ENCODE data around the gene ARFGEF3. TPM values are rescaled to one million over a fixed set of nuclear protein-coding genes. Genes with fewer than 3 reads are reported as not detected.

ARFGEF3 gene
- total RNA-seq, 3 donors from 2014 or later: 0.16 to 0.53 (median 0.29) TPM

DNA sequence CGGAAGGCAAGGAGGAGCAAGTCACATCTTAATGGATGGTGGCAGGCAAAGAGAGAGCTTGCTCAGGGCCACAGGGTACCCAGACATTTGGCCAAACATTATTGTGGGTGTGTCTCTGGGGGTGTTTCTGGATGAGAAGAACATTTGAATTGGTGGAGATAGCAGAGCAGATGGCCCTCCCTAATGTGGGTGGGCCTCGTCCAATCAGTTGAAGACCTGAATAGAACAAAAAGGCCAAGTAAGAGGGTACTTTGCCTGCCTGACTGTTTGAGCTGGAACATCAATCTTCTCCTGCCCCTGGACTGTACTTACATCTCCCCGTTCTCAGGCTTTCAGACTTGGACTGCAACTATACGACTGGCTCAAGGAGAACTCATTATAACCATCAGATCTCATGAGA, 160.2 kb downstream of the ARFGEF3 start:
- DNase-seq: no peak
- H3K4me3 Mint-ChIP-seq: no peak overlapping the region
- H3K9me3 Mint-ChIP-seq: peaks cover 10% of the 10 kb centered on the region
- no peaks in the 10 kb centered on the region for H3K36me3 Mint-ChIP-seq (ENCODE audit: insufficient read depth)
- no peak for ATAC-seq
- H3K4me1 Mint-ChIP-seq (ENCODE audit: low read depth): no peaks in the 10 kb centered on the region
- H3K27me3 Mint-ChIP-seq (ENCODE audit: low read depth): peaks cover 17% of the 10 kb centered on the region

GRCh38 chr6:138323821-138324220, 162.1 kb downstream of the ARFGEF3 start:
- peaks cover 17% of the 10 kb centered on the region for H3K27me3 Mint-ChIP-seq (ENCODE audit: low read depth)
- H3K4me3 Mint-ChIP-seq: no peak overlapping the region
- no peaks in the 10 kb centered on the region for H3K36me3 Mint-ChIP-seq (ENCODE audit: insufficient read depth)
- peaks cover 10% of the 10 kb centered on the region for H3K9me3 Mint-ChIP-seq
- H3K4me1 Mint-ChIP-seq (ENCODE audit: low read depth): no peaks in the 10 kb centered on the region
- ATAC-seq (no peak), DNase-seq (no peak)

DNA sequence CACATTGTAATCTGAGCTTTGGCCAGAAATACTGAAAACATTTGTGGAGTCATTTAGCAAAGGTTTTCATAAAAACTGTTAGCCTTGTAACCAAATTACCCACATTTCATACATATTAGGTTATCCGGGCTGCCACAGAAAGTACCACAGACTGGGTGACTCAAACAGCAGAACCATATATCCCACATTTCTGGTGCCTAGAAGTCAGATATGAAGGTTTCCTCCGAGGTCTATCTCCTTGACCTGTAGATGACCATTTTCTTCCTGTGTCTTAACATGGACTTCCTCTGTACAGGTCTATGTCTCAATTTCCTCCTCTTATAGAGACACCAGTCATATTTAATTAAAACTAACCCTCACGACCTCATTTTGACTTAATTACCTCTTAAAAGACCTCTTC, 166.5 kb downstream of the ARFGEF3 start:
- Mint-ChIP-seq H3K36me3 (ENCODE audit: insufficient read depth) (no peaks in the 10 kb centered on the region), H3K4me1 (ENCODE audit: low read depth) (no peaks in the 10 kb centered on the region), H3K4me3 (no peak overlapping the region), H3K9me3 (no peaks in the 10 kb centered on the region), H3K27me3 (ENCODE audit: low read depth) (peaks cover 6% of the 10 kb centered on the region)
- no peak for ATAC-seq
- no peak for DNase-seq

GRCh38 chr6:138330763-138331162, 169.0 kb downstream of the ARFGEF3 start:
- Mint-ChIP-seq H3K4me1 (ENCODE audit: low read depth) (no peaks in the 10 kb centered on the region), H3K27me3 (ENCODE audit: low read depth) (peaks cover 3% of the 10 kb centered on the region), H3K4me3 (no peak overlapping the region), H3K9me3 (no peaks in the 10 kb centered on the region), H3K36me3 (ENCODE audit: insufficient read depth) (no peaks in the 10 kb centered on the region)
- DNase-seq: no peak
- no peak for ATAC-seq

- Mint-ChIP-seq H3K27me3 (ENCODE audit: low read depth) (peaks cover 9% of the 10 kb centered on the region), H3K9me3 (no peaks in the 10 kb centered on the region), H3K36me3 (ENCODE audit: insufficient read depth) (no peaks in the 10 kb centered on the region), H3K4me3 (no peak overlapping the region), H3K4me1 (ENCODE audit: low read depth) (no peaks in the 10 kb centered on the region)
- ATAC-seq: no peak
- no peak for DNase-seq
These were observed 169.7 kb downstream of the ARFGEF3 start for GRCh38 chr6:138331444-138331843.

DNA sequence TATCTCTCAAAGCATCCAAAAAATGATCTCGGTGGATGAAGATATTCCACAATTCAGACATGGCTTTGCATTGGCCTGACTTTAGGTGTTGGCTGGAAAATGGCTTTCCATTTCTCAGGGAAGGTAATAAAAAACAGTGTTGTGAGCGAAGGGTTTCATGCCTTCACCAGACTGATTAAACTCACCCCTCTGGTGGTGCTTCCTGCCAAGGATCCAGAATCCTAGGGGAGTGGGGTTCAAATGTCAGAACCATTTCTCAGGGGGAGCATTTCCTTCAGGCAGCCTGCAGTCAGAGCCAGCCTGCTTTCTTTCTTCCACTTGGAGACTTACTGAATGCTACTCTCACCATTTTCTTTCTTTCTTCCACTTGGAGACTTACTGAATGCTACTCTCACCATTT, 170.2 kb downstream of the ARFGEF3 start:
- no peak for ATAC-seq
- Mint-ChIP-seq H3K4me1 (ENCODE audit: low read depth) (no peaks in the 10 kb centered on the region), H3K27me3 (ENCODE audit: low read depth) (peaks cover 9% of the 10 kb centered on the region), H3K9me3 (no peaks in the 10 kb centered on the region), H3K4me3 (no peak overlapping the region), H3K36me3 (ENCODE audit: insufficient read depth) (no peaks in the 10 kb centered on the region)
- no peak for DNase-seq

GRCh38 chr6:138334000-138334399, 172.3 kb downstream of the ARFGEF3 start:
- no peaks in the 10 kb centered on the region for H3K9me3 Mint-ChIP-seq
- H3K4me1 Mint-ChIP-seq (ENCODE audit: low read depth): no peaks in the 10 kb centered on the region
- H3K4me3 Mint-ChIP-seq: no peak overlapping the region
- no peaks in the 10 kb centered on the region for H3K36me3 Mint-ChIP-seq (ENCODE audit: insufficient read depth)
- peaks cover 9% of the 10 kb centered on the region for H3K27me3 Mint-ChIP-seq (ENCODE audit: low read depth)
- DNase-seq (no peak), ATAC-seq (no peak)

DNA sequence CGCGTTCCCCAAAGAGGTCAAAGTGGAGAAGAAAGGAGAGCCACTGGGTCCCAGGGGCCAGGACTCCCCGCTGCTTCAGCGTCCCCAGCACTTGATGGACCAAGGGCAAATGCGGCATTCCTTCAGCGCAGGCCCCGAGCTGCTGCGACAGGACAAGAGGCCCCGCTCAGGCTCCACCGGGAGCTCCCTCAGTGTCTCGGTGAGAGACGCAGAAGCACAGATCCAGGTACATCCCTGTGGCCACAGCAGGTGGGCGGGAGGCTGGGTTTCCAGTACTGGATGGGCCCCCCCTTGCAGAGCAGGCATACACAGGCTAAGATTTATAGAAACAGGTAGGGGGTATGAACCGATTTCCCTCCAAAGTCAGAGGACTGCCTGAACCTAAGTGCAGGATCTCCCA, 173.2 kb downstream of the ARFGEF3 start:
- Mint-ChIP-seq H3K36me3 (ENCODE audit: insufficient read depth) (no peaks in the 10 kb centered on the region), H3K27me3 (ENCODE audit: low read depth) (peaks cover 9% of the 10 kb centered on the region), H3K4me1 (ENCODE audit: low read depth) (no peaks in the 10 kb centered on the region), H3K4me3 (no peak overlapping the region), H3K9me3 (no peaks in the 10 kb centered on the region)
- ATAC-seq (no peak), DNase-seq (no peak)

DNA sequence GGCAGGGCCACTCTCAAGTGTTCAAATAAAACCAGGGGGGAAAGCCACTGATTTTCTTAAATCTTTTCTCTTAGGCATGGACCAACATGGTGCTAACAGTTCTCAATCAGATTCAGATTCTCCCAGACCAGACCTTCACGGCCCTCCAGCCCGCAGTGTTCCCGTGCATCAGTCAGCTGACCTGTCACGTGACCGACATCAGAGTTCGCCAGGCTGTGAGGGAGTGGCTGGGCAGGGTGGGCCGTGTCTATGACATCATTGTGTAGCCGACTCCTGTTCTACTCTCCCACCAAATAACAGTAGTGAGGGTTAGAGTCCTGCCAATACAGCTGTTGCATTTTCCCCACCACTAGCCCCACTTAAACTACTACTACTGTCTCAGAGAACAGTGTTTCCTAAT, 174.5 kb downstream of the ARFGEF3 start:
- H3K4me1 Mint-ChIP-seq (ENCODE audit: low read depth): no peaks in the 10 kb centered on the region
- H3K36me3 Mint-ChIP-seq (ENCODE audit: insufficient read depth): no peaks in the 10 kb centered on the region
- H3K9me3 Mint-ChIP-seq: no peaks in the 10 kb centered on the region
- H3K4me3 Mint-ChIP-seq: no peak overlapping the region
- no peak for ATAC-seq
- peaks cover 7% of the 10 kb centered on the region for H3K27me3 Mint-ChIP-seq (ENCODE audit: low read depth)
- DNase-seq: no peak

DNA sequence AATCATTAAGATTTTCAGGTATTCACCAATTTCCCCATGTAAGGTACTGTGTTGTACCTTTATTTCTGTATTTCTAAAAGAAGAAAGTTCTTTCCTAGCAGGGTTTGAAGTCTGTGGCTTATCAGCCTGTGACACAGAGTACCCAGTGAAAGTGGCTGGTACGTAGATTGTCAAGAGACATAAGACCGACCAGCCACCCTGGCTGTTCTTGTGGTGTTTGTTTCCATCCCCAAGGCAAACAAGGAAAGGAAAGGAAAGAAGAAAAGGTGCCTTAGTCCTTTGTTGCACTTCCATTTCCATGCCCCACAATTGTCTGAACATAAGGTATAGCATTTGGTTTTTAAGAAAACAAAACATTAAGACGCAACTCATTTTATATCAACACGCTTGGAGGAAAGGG, 175.3 kb downstream of the ARFGEF3 start:
- no peak for DNase-seq
- H3K4me1 Mint-ChIP-seq (ENCODE audit: low read depth): no peaks in the 10 kb centered on the region
- no peak for ATAC-seq
- no peaks in the 10 kb centered on the region for H3K36me3 Mint-ChIP-seq (ENCODE audit: insufficient read depth)
- no peak overlapping the region for H3K4me3 Mint-ChIP-seq
- H3K9me3 Mint-ChIP-seq: no peaks in the 10 kb centered on the region
- peaks cover 7% of the 10 kb centered on the region for H3K27me3 Mint-ChIP-seq (ENCODE audit: low read depth)

- Mint-ChIP-seq H3K4me3 (no peak overlapping the region), H3K27me3 (ENCODE audit: low read depth) (peaks cover 12% of the 10 kb centered on the region), H3K36me3 (ENCODE audit: insufficient read depth) (no peaks in the 10 kb centered on the region), H3K9me3 (no peaks in the 10 kb centered on the region), H3K4me1 (ENCODE audit: low read depth) (no peaks in the 10 kb centered on the region)
- DNase-seq (no peak), ATAC-seq (no peak)
These were observed 177.3 kb downstream of the ARFGEF3 start for GRCh38 chr6:138339024-138339423.

DNA sequence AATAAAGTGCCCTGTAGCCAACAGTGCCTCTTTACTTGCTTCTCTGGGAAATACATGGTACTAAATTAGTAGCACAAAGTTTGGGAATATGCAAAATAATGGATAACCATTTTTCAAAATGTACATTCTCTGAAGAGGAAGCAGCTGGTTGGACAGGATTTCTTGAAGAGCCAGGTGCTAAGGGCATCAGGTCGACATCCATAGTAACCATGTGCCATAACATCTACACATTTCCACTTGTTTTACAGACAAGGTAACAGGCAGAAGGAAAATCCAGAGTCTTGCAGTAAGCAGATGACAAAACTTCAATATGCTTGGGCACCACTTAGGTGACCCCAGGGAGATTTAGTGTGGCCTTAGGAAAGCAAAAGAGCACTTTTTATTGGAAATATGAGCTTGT, 179.4 kb downstream of the ARFGEF3 start:
- DNase-seq: no peak
- H3K4me3 Mint-ChIP-seq: no peak overlapping the region
- no peaks in the 10 kb centered on the region for H3K9me3 Mint-ChIP-seq
- H3K27me3 Mint-ChIP-seq (ENCODE audit: low read depth): peaks cover 8% of the 10 kb centered on the region
- H3K36me3 Mint-ChIP-seq (ENCODE audit: insufficient read depth): no peaks in the 10 kb centered on the region
- ATAC-seq: no peak
- H3K4me1 Mint-ChIP-seq (ENCODE audit: low read depth): no peaks in the 10 kb centered on the region

DNA sequence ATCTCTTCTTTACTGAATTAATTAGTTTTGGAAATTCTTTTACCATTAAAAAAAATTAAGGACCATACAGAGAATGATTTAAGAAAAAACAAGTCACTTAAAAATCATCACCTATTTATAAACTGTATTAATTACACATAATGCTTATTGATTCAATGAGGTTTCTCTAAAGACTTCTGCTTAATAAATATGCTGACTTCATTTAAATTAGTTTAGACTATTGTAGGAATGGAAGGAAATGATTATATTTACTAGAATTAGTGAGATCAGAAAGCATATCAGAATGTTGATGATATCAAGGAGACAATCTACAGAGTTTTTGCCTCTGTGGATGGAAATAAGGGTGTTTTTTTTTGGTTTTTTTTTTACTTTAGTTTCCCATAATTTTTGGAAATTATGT, 181.4 kb downstream of the ARFGEF3 start:
- H3K4me1 Mint-ChIP-seq (ENCODE audit: low read depth): no peaks in the 10 kb centered on the region
- ATAC-seq: no peak
- DNase-seq: no peak
- H3K27me3 Mint-ChIP-seq (ENCODE audit: low read depth): peaks cover 9% of the 10 kb centered on the region
- no peak overlapping the region for H3K4me3 Mint-ChIP-seq
- no peaks in the 10 kb centered on the region for H3K36me3 Mint-ChIP-seq (ENCODE audit: insufficient read depth)
- H3K9me3 Mint-ChIP-seq: no peaks in the 10 kb centered on the region

DNA sequence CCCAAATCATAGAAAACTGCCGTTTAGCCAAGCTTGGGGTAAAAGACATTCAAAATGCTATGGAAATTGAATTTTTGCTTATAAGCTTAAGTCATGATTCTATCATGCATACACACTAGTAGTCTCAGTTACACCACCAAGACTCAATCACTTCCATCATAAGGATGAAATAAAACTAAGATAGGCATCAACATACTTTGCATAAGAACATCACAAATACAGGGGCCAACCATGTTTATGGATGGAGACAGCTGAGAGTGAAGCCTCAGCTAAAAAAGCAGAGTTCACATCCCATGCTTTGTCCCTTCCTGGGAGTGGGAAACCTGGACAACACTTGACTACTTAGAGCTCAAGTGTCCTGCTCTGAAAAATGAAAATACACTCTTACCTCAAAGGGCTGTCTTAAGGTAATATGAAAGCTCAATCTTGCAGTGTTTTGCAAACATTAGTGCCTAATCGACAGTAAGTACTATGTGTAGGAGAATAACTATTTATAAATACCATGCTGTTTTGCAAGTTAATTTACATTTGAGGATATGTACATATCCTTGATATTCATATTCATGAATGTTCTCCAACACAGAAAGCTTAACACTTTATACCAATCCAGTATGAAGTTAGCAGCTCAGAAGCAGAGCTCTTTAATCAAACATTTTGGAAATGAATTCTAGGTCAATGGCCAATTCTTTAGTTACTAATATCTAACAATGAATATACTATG, 184.0 kb downstream of the ARFGEF3 start:
- H3K36me3 Mint-ChIP-seq (ENCODE audit: insufficient read depth): no peaks in the 10 kb centered on the region
- no peak overlapping the region for H3K4me3 Mint-ChIP-seq
- H3K27me3 Mint-ChIP-seq (ENCODE audit: low read depth): peaks cover 11% of the 10 kb centered on the region
- no peaks in the 10 kb centered on the region for H3K4me1 Mint-ChIP-seq (ENCODE audit: low read depth)
- H3K9me3 Mint-ChIP-seq: no peaks in the 10 kb centered on the region
- no peak for ATAC-seq
- no peak for DNase-seq

DNA sequence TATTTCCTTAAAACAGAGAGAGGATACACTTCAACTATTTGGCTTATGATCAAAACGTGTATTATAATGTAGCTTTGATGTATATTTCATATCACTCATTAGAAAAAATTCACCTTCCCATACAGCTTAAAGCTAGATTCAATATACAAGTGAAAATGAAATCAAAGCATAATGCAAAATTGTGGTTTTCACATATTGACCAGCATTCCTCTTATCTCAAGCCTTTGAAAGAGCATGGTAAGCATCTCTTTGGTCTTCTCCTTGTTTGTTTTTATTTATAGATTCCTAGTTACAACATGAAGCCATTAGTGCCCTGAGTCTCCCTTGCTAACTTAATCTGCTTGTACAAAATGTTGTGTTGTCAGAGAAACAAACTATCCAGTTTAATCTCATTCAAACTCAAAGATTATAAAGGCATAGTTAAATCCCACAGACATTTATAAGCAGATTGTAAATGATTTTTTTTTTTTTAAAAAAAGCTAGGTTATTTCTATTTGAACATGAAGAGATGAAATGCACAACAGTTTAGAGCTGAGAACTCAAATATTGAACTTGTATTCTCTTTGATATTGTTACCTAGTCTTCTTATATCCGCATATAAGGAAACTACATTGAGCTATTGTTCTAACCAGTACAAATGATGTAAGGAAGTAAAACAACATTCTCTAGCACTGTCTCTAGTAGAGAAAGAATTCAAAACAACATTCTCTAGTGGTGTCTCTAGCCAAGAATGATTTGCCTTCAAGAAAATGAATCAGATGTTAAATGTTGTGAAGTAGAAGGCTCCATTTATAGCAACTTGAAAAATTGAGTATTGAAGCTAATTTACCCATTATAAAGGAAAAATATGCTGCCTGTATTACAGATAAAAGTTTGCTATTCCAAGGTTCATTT, 184.8 kb downstream of the ARFGEF3 start:
- Mint-ChIP-seq H3K4me3 (no peak overlapping the region), H3K27me3 (ENCODE audit: low read depth) (peaks cover 11% of the 10 kb centered on the region), H3K4me1 (ENCODE audit: low read depth) (no peaks in the 10 kb centered on the region), H3K9me3 (no peaks in the 10 kb centered on the region), H3K36me3 (ENCODE audit: insufficient read depth) (no peaks in the 10 kb centered on the region)
- DNase-seq (no peak), ATAC-seq (no peak)

Measured in activated T-cell treated with anti-CD3 and anti-CD28 coated beads, Interleukin-2, amount 50 U/mL, for 4 hours (primary cell).